Neutrophil (primary cell): Measurements from ENCODE around the gene KCND2.

ENCODE experiments used
- H3K27ac ChIP-seq: fragments of 200-600 bp; sonication (generic); 2 replicates; pipeline ENCODE4 v1.5.1; 2016; ENCODE audit warnings: mild to moderate bottlenecking, moderate library complexity
- H3K27me3 ChIP-seq: fragments of 200-600 bp; sonication (generic); 2 replicates; pipeline ENCODE4 v1.6.0; 2016; ENCODE audit warnings: mild to moderate bottlenecking
- H3K36me3 ChIP-seq: fragments of 200-600 bp; sonication (generic); 2 replicates; pipeline ENCODE4 v1.5.1; 2017
- H3K4me1 ChIP-seq, 2 experiments: fragments of 200-600 bp in 1 of 2; sonication (generic) in 1 of 2; 1 replicate in 1 of 2; 2 replicates in 1 of 2; pipeline versions ENCODE4 v1.5.1 to v1.6.1; 2013 to 2016; ENCODE audit warnings: low read depth in 1 of 2, low read length in 1 of 2, mild to moderate bottlenecking in 1 of 2, moderate library complexity in 1 of 2; ENCODE audit not compliant: control insufficient read depth in 1 of 2, insufficient read depth in 1 of 2
- H3K4me3 ChIP-seq, 2 experiments: fragments of 200-600 bp in 1 of 2; sonication (generic) in 1 of 2; 1 replicate in 1 of 2; 2 replicates in 1 of 2; pipeline ENCODE4 v1.5.1; 2013 to 2016; ENCODE audit warnings: low read depth in 1 of 2, low read length in 1 of 2, mild to moderate bottlenecking in 1 of 2, moderate library complexity in 1 of 2
- H3K9me3 ChIP-seq: fragments of 200-600 bp; sonication (generic); 2 replicates; pipeline ENCODE4 v1.5.1; 2016
- TF ChIP-seq, protein P1 (sequence below): fragments of 200-600 bp; sonication (generic); IDR thresholded peaks from 2 replicates; pipeline ENCODE4 v1.5.1; 2016; ENCODE audit warnings: antibody characterized with exemption

The KCND2 gene

DNA sequence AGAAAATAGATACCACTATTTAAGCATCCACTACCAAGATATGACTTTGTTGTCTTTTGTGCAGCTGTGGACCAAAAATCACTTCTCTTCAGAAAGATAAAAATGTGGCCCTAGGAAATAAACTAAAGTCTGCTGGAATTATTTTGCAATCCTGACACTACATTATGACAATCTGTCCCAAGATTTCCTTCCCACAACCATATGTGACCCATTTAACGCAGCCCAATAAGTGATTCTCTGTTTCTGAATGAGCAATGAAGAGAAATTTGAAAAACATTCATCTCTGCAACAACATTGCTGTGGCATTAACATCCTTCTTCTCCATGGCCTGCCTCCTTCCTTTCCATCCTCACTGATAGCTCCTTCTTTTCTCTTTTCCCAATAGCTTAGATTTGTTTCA is 373.0 kb downstream of the KCND2 start:
- Histone ChIP-seq H3K4me1 (no peaks in the 10 kb centered on the region), H3K36me3 (no peaks in the 10 kb centered on the region), H3K27me3 (no peaks in the 10 kb centered on the region), H3K9me3 (no peaks in the 10 kb centered on the region), H3K27ac (no peak overlapping the region), H3K4me3 (no peak overlapping the region)
- TF ChIP-seq, protein P1, sequence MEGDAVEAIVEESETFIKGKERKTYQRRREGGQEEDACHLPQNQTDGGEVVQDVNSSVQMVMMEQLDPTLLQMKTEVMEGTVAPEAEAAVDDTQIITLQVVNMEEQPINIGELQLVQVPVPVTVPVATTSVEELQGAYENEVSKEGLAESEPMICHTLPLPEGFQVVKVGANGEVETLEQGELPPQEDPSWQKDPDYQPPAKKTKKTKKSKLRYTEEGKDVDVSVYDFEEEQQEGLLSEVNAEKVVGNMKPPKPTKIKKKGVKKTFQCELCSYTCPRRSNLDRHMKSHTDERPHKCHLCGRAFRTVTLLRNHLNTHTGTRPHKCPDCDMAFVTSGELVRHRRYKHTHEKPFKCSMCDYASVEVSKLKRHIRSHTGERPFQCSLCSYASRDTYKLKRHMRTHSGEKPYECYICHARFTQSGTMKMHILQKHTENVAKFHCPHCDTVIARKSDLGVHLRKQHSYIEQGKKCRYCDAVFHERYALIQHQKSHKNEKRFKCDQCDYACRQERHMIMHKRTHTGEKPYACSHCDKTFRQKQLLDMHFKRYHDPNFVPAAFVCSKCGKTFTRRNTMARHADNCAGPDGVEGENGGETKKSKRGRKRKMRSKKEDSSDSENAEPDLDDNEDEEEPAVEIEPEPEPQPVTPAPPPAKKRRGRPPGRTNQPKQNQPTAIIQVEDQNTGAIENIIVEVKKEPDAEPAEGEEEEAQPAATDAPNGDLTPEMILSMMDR, result no peak

DNA sequence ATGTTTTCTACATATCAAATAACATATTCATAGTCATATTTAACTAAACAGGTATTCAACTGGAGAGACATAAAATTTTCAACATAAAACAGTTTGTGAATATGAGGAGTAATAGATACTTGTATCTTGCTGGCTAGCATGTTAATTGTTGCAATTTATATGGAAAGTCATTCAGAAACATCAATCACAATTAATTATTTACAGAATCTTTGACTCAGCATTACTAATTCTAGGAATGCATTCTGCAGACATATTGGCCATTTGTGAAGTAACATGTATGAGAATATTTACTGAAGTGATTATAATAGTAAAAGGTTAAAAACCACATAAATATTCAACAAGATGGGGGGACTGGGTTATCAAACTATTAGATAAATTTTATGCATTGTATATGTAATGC is 381.3 kb downstream of the KCND2 start:
- Histone ChIP-seq H3K27ac (no peak overlapping the region), H3K36me3 (no peaks in the 10 kb centered on the region), H3K9me3 (no peaks in the 10 kb centered on the region), H3K4me1 (no peaks in the 10 kb centered on the region), H3K27me3 (no peaks in the 10 kb centered on the region), H3K4me3 (no peak overlapping the region)
- TF ChIP-seq, protein P1, result no peak

DNA sequence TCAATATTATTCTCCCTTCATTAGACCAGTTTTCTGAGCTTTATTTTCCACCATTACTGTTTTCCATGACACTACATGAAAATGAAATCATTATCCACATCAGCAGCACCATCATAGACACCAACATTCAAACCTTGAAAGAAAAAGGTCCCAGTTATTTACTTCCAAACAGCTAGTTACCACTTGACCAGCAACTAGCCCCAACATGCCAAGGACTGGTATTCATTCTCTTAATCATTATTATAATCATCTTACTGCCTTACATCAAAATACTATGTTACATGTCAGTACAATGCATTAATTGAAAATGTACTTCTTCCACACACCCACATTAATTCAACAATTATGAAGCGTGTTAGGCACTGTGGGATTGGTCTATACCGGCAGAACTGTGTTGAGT is 385.5 kb downstream of the KCND2 start:
- TF ChIP-seq, protein P1, result no peak
- Histone ChIP-seq H3K4me3 (no peak overlapping the region), H3K27me3 (no peaks in the 10 kb centered on the region), H3K27ac (no peak overlapping the region), H3K4me1 (no peaks in the 10 kb centered on the region), H3K9me3 (no peaks in the 10 kb centered on the region), H3K36me3 (no peaks in the 10 kb centered on the region)

- Histone ChIP-seq H3K4me3 (no peak overlapping the region), H3K27me3 (peaks cover 7% of the 10 kb centered on the region), H3K9me3 (no peaks in the 10 kb centered on the region), H3K27ac (no peak overlapping the region), H3K4me1 (no peaks in the 10 kb centered on the region), H3K36me3 (no peaks in the 10 kb centered on the region)
- TF ChIP-seq, protein P1, result no peak
Observed at GRCh38 chr7:120662291-120662690, 389.3 kb downstream of the KCND2 start.

DNA sequence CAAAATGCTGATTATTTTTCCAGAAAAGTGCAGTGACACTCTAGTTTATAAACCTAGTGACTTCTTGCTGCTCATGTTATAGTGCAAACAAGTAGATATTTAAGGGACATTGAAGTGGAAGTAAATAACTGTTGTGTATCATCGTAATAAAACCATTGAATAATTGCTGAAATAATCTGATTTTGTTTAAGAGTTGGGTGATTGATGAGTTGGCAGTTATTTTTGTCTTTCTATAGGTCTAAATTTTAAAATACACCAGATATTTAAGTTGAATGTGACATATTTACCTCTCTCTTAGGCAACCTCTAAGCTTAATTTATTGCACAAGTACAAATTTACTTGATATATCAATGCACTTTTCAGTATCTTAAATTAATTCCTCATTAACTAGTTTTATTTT is 392.1 kb downstream of the KCND2 start:
- no peaks in the 10 kb centered on the region for H3K9me3 ChIP-seq
- peaks cover 7% of the 10 kb centered on the region for H3K27me3 ChIP-seq
- TF ChIP-seq, protein P1, result no peak

DNA sequence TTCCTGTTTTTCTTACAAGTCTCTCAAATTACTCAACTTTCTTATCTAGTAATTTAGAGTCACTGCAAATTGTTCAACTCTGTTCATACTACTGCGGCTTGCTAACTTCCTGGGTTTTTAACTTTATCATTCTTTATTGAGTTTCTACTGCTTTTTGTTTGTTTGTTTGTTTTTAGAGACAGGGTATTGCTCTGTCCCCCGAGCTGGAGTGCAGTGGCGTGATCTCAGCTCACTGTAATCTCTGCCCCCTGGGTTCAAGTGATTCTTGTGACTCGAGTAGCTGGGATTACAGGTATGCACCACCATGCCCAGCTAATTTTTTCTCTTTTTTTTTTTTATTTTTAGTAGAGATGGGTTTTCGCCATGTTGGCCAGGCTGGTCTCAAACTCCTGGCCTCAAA is 402.1 kb downstream of the KCND2 start:
- Histone ChIP-seq H3K36me3 (no peaks in the 10 kb centered on the region), H3K27ac (no peak overlapping the region), H3K4me1 (no peaks in the 10 kb centered on the region), H3K27me3 (peaks cover 38% of the 10 kb centered on the region), H3K4me3 (no peak overlapping the region), H3K9me3 (no peaks in the 10 kb centered on the region)
- TF ChIP-seq, protein P1, result no peak

More for the DNA sequence above, 392.1 kb downstream of the KCND2 start:
- no peak overlapping the region for H3K27ac ChIP-seq
- H3K4me3 ChIP-seq, result no peak overlapping the region
- no peaks in the 10 kb centered on the region for H3K4me1 ChIP-seq
- H3K36me3 ChIP-seq, result no peaks in the 10 kb centered on the region
